Neural progenitor cell (in vitro differentiated cells): ENCODE measurements around the gene TMEM45A.

Experiments used
- EZH2phosphoT487 ChIP-seq: fragments of 200-600 bp; sonication (generic); IDR thresholded peaks from 2 replicates; pipeline ENCODE4 v1.6.1; 2017; ENCODE audit warnings: antibody characterized with exemption
- TF ChIP-seq, protein P1 (sequence below): fragments of 200-600 bp; sonication (generic); IDR thresholded peaks from 2 replicates; pipeline ENCODE4 v1.5.1; 2017; ENCODE audit warnings: antibody characterized with exemption, mild to moderate bottlenecking

DNA sequence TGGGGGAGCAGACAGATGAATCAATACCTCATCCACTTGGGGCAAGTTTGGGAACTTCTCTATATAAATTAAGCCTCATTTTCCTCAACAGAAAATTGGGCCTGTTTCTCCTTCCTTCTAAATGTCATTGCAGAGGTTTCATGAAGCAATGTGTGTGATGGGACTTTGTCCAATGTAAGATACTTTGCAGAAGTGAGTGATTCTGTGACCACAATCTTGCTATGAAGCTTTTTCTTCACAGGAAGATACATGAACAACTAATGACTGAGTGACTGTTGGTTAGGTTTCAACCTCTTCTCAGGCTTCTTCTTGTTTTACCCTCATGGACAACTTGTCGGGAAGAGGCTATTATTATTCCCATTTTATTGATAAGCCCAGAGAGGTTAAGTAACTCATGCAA is 11.0 kb downstream of the TMEM45A start:
- no peak for TF ChIP-seq EZH2phosphoT487
- TF ChIP-seq, protein P1, sequence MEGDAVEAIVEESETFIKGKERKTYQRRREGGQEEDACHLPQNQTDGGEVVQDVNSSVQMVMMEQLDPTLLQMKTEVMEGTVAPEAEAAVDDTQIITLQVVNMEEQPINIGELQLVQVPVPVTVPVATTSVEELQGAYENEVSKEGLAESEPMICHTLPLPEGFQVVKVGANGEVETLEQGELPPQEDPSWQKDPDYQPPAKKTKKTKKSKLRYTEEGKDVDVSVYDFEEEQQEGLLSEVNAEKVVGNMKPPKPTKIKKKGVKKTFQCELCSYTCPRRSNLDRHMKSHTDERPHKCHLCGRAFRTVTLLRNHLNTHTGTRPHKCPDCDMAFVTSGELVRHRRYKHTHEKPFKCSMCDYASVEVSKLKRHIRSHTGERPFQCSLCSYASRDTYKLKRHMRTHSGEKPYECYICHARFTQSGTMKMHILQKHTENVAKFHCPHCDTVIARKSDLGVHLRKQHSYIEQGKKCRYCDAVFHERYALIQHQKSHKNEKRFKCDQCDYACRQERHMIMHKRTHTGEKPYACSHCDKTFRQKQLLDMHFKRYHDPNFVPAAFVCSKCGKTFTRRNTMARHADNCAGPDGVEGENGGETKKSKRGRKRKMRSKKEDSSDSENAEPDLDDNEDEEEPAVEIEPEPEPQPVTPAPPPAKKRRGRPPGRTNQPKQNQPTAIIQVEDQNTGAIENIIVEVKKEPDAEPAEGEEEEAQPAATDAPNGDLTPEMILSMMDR: no peak
